K562 (cell line): ENCODE data around the gene LBHD2. TPM values are rescaled to one million over a fixed set of nuclear protein-coding genes. Genes with fewer than 3 reads are reported as not detected.

Experiments
- ATAC-seq: fragments of 200-7000 bp; cut with Tn5 transposase; 3 replicates; pipeline ENCODE4 v1.9.1; 2020; ENCODE audit warnings: moderate library complexity
- BruUV-seq: library from RNA; stranded (reverse); fragments of 400-500 nt; replicated peaks from 2 replicates; lab custom pipeline; 2021; lab: Mats Ljungman, UMichigan
- CTCF ChIA-PET: fragments of 300-600 bp; formaldehyde crosslinking; extraction: SDS; loops from one replicate; lab custom pipeline; 2021; ENCODE audit warnings: low intra/inter-chr PET ratio; lab: Yijun Ruan, JAX
- POLR2A ChIA-PET: fragments of 300-600, 350-650 bp; sonication (Branson Sonifier 250); formaldehyde crosslinking; extraction: SDS; loops from one replicate; lab custom pipeline; 2021; ENCODE audit warnings: antibody characterized with exemption, inconsistent platforms; lab: Yijun Ruan, JAX
- DNase-seq, 4 experiments: peaks; one replicate each; pipeline versions ENCODE4 v3.0.0 to v3.0.0-alpha.2; 2011 to 2018; ENCODE audit warnings: low spot score in 3 of 4, mixed read lengths in 3 of 4; ENCODE audit errors: extremely low read depth in 1 of 4
- FAIRE-seq: peaks from 2 replicates; lab custom pipeline; 2011; peaks lifted over from hg19 to GRCh38; lab: Jason Lieb, UNC
- H2AFZ ChIP-seq: 2 replicates; pipeline ENCODE4 v1.6.0; 2011; ENCODE audit warnings: low read depth, low read length, control low read depth, inconsistent platforms
- H3K27ac ChIP-seq: fragments of 200-600 bp; 3 replicates; pipeline ENCODE4 v1.8.0; 2011; ENCODE audit warnings: low read depth, mild to moderate bottlenecking, control low read depth, inconsistent platforms, low read length, moderate library complexity, mixed read lengths; ENCODE audit errors: extremely low read depth
- H3K27me3 ChIP-seq, 2 experiments: fragments of 300-600 bp in 1 of 2; 2 replicates in 1 of 2; 3 replicates in 1 of 2; pipeline versions ENCODE4 v1.6.0 to v1.8.0; 2011; ENCODE audit warnings: inconsistent platforms in 2 of 2, low read length in 2 of 2, mild to moderate bottlenecking in 1 of 2, mixed read lengths in 1 of 2, moderate library complexity in 1 of 2; ENCODE audit not compliant: control insufficient read depth in 2 of 2, insufficient read depth in 2 of 2
- H3K36me3 ChIP-seq: fragments of 300-600 bp; 3 replicates; pipeline ENCODE4 v1.8.0; 2011; ENCODE audit warnings: mild to moderate bottlenecking, low read length, inconsistent platforms; ENCODE audit not compliant: control insufficient read depth, insufficient read depth
- H3K4me1 ChIP-seq, 2 experiments: fragments of 200-600 bp in 1 of 2; replicated peaks in 1 of 2; 2 replicates in 1 of 2; 3 replicates in 1 of 2; pipeline versions ENCODE4 v1.5.1 to v1.8.0; 2011; ENCODE audit warnings: inconsistent platforms in 2 of 2, low read length in 2 of 2, mild to moderate bottlenecking in 1 of 2, mixed read lengths in 1 of 2, moderate library complexity in 1 of 2; ENCODE audit not compliant: control insufficient read depth in 2 of 2, insufficient read depth in 2 of 2
- H3K4me2 ChIP-seq: 2 replicates; pipeline ENCODE4 v1.6.1; 2011; ENCODE audit warnings: low read length, control low read depth, inconsistent platforms, mixed read lengths; ENCODE audit not compliant: insufficient read depth
- H3K4me3 ChIP-seq: fragments of 200-600 bp; sonication (generic), shearing (Covaris generic); 2 replicates; pipeline ENCODE4 v1.5.1; 2016; ENCODE audit warnings: control low read depth, inconsistent platforms
- H3K79me2 ChIP-seq: fragments of 200-600 bp; 3 replicates; pipeline ENCODE4 v1.8.0; 2011; ENCODE audit warnings: low read length, inconsistent platforms; ENCODE audit not compliant: control insufficient read depth, insufficient read depth
- H3K9ac ChIP-seq, 2 experiments: 2 replicates each; pipeline versions ENCODE4 v1.6.0 to v1.6.1; 2011; ENCODE audit warnings: low read depth in 2 of 2, low read length in 2 of 2, control low read depth in 1 of 2, inconsistent platforms in 1 of 2, mild to moderate bottlenecking in 1 of 2, mixed read lengths in 1 of 2; ENCODE audit not compliant: insufficient read depth in 1 of 2
- H3K9me1 ChIP-seq: one replicate; pipeline ENCODE4 v1.6.0; 2011; ENCODE audit warnings: inconsistent platforms, mild to moderate bottlenecking, low read length, moderate library complexity; ENCODE audit not compliant: control insufficient read depth, insufficient read depth
- H3K9me3 ChIP-seq: replicated peaks from 2 replicates; pipeline ENCODE4 v1.5.1; 2011; ENCODE audit warnings: low read depth, low read length, inconsistent platforms; ENCODE audit not compliant: control insufficient read depth, insufficient read depth
- H4K20me1 ChIP-seq: replicated peaks from 2 replicates; pipeline ENCODE4 v1.6.1; 2011; ENCODE audit warnings: low read length, inconsistent platforms, mixed read lengths; ENCODE audit not compliant: control insufficient read depth, insufficient read depth
- ARID1B ChIP-seq: fragments of 450-650 bp; IDR thresholded peaks from 2 replicates; pipeline ENCODE4 v1.6.1; 2016; ENCODE audit warnings: antibody characterized with exemption, mild to moderate bottlenecking, inconsistent platforms
- GABPB1 ChIP-seq: sonication (generic); formaldehyde crosslinking; IDR thresholded peaks from 2 replicates; pipeline ENCODE4 v1.8.0; 2022; ENCODE audit warnings: mild to moderate bottlenecking, missing genetic modification reagents
- NCOA4 ChIP-seq: fragments of 450-650 bp; IDR thresholded peaks from 2 replicates; pipeline ENCODE4 v1.6.1; 2018; ENCODE audit warnings: mild to moderate bottlenecking; ENCODE audit not compliant: partially characterized antibody
- NR2C1 ChIP-seq, 2 experiments: fragments of 450-650 bp; IDR thresholded peaks; 2 replicates each; pipeline ENCODE4 v1.6.1; 2017; ENCODE audit warnings: mild to moderate bottlenecking in 2 of 2, antibody characterized with exemption in 1 of 2, inconsistent platforms in 1 of 2, missing compliant biosample characterization in 1 of 2, missing genetic modification characterization in 1 of 2
- POLR2AphosphoS2 ChIP-seq: IDR thresholded peaks from 2 replicates; pipeline ENCODE4 v1.6.1; 2012; ENCODE audit warnings: low read length, improper control_type of control experiment
- PPARD ChIP-seq: fragments of 250-450 bp; sonication (Bioruptor Pico); IDR thresholded peaks from 2 replicates; pipeline ENCODE4 v1.8.0; 2022; ENCODE audit warnings: inconsistent platforms, mild to moderate bottlenecking, moderate library complexity
- TCFL5 ChIP-seq: fragments of 250-450 bp; sonication (Bioruptor Pico); conservative IDR thresholded peaks from 2 replicates; pipeline ENCODE4 v1.6.1; 2021; ENCODE audit warnings: mild to moderate bottlenecking, moderate library complexity, matching md5 sums
- ZNF324 ChIP-seq: fragments of 250-450 bp; sonication (Bioruptor Pico); IDR thresholded peaks from 2 replicates; pipeline ENCODE4 v1.4.0; 2020; ENCODE audit warnings: mild to moderate bottlenecking
- WGBS: fragments of 100-300 bp; shearing (Covaris generic); methylation state at CpG from one replicate; pipeline ENCODE4 v1.1.6; 2016; ENCODE audit warnings: low coverage, mixed read lengths; ENCODE audit not compliant: insufficient coverage; ENCODE audit errors: missing lambda C conversion rate; 5-methylcytosine and 5-hydroxymethylcytosine counted together
- in situ Hi-C: fragments of 300-500 bp; cut with MboI; formaldehyde crosslinking; loops from 4 replicates; pipeline ENCODE4 v1.15.0; 2018; ENCODE audit warnings: inconsistent platforms, mixed read lengths
- intact Hi-C: fragments of 100-400 bp; cut with micrococcal nuclease; formaldehyde crosslinking; loops from 2 replicates; pipeline ENCODE4 v1.14.2; 2022
- polyA plus RNA-seq, 8 experiments: library from polyadenylated mRNA; depleted of rRNA in 4 of 8; stranded (reverse) in 5 of 8; unstranded in 3 of 8; fragments of >200 nt; fragmentation: Nextera tagmentation in 2 of 8; fragmentation: Illumina TruSeq in 1 of 8; extraction: Ambion mirVana in 2 of 8; extraction: Trizol in 1 of 8; gene quantifications; 2 replicates each; pipeline versions ENCODE4 v1.2.1 to v1.2.3, GENCODE V29; 2011 to 2014; ENCODE audit warnings: inconsistent platforms in 1 of 8, missing spikeins in 1 of 8
- total RNA-seq, 7 experiments: library from RNA; depleted of rRNA in 6 of 7; stranded (reverse); fragments of >200 nt in 6 of 7; fragmentation: Illumina TruSeq in 2 of 7; extraction: Trizol in 2 of 7; gene quantifications; 2 replicates each; pipeline versions ENCODE4 v1.2.1 to v1.2.3, GENCODE V29; 2011 to 2021; ENCODE audit warnings: low replicate concordance in 1 of 7
- TF ChIP-seq, protein P1 (sequence below), 2 experiments: fragments of 200-800 bp in 1 of 2; sonication (Bioruptor generic) in 1 of 2; sonication (generic) in 1 of 2; formaldehyde crosslinking in 1 of 2; IDR thresholded peaks in 1 of 2; conservative IDR thresholded peaks in 1 of 2; 2 replicates each; pipeline versions ENCODE4 v1.5.0 to v1.6.1; 2016 to 2020; ENCODE audit warnings: missing compliant biosample characterization in 1 of 2, missing genetic modification characterization in 1 of 2, missing genetic modification reagents in 1 of 2
- TF ChIP-seq, protein P2 (sequence below): fragments of 250-450 bp; sonication (Bioruptor Pico); IDR thresholded peaks from 2 replicates; pipeline ENCODE4 v1.5.1; 2021; ENCODE audit warnings: mild to moderate bottlenecking

The LBHD2 gene
- total and polyA plus RNA-seq, 9 of the 15 experiments (the other 6 are each of a cell fraction or from before 2014, with no cell fraction given) = not detected

DNA sequence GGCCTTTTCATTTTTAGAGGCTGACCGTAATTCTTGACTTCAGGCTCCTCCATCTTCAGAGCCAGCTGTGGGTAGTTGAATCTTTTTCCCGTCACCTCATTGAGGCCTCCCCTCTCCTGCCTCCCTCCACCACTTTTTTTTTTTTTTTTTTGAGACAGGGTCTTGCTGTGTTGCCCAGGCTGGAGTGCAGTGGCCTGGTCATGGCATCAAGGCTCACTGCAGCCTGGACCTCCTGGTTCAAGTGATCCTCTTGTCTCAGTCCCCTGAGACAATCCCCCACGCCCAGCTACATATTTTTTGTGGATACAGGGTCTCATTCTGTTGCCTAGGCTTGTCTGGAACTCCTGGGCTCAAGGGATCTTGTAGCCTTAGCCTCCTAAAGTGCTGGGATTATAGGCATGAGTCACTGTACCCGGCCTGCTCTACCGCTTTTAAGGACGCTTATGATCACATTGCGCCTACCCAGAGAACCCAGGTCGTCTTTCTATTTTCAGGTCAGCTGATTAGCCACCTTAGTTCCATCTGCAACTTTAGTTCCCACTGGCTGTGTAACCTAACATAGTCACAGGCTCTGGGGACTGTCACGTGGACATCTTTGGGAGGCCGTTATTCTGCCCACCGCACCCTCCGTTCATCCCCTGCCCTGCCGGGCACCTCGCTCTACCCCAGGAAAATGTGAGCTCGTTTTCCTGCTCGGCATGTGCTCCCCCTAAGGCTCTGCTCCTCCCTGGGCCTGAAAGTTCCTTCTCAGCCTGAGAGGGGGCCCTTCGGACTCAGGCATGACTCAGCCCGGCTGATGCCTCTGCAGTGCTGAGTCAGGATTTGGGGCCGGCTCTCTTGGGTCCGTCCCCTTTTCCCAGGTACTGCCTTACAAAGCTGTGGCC lies 52.6 kb downstream of the LBHD2 start:
- peaks cover 40% of the 10 kb centered on the region; the same call in 2 of the 3 replicates for H3K36me3 ChIP-seq
- ATAC-seq (peak; percentile 93), FAIRE-seq (peak; percentile 91), DNase-seq (peak; percentile 71 to 78 (median 73))
- H3K79me2 ChIP-seq = no peaks in the 10 kb centered on the region
- H3K4me1 ChIP-seq = peaks cover 21 to 42% of the 10 kb centered on the region in 2 experiments; a peak in 4 of 5 replicates
- peak overlapping the region; percentile 73 to 81; a peak in 3 of 4 replicates for H3K9ac ChIP-seq
- H3K9me3 ChIP-seq = no peaks in the 10 kb centered on the region
- peak overlapping the region; percentile 87 for H2AFZ ChIP-seq
- in situ Hi-C loops = no loop called here
- H3K27me3 ChIP-seq = no peaks in the 10 kb centered on the region
- no peaks in the 10 kb centered on the region for H3K9me1 ChIP-seq
- H3K4me2 ChIP-seq = peak overlapping the region; percentile 54
- no peak overlapping the region for H3K4me3 ChIP-seq
- POLR2A ChIA-PET = interaction anchor here (0.6 to 3.0 kb wide), 9 partner anchors 10 to 209 kb away, joined by 3 to 15 read pairs (median 4); partner anchors contain the start of gene EIF5
- no peaks in the 10 kb centered on the region for H4K20me1 ChIP-seq
- CTCF ChIA-PET = no interaction called here
- intact Hi-C loops = no loop called here
- peak overlapping the region; percentile 82 for H3K27ac ChIP-seq
- 17% methylated on average over 18 of the region's 20 CpGs for WGBS
- BruUV-seq = TSS peak; percentile 41
- no peak for TF ChIP-seq PPARD (CRISPR knock-in tag)
- TF ChIP-seq ARID1B = peak; percentile 60
- TF ChIP-seq TCFL5 (CRISPR knock-in tag) = no peak
- TF ChIP-seq, protein P1, sequence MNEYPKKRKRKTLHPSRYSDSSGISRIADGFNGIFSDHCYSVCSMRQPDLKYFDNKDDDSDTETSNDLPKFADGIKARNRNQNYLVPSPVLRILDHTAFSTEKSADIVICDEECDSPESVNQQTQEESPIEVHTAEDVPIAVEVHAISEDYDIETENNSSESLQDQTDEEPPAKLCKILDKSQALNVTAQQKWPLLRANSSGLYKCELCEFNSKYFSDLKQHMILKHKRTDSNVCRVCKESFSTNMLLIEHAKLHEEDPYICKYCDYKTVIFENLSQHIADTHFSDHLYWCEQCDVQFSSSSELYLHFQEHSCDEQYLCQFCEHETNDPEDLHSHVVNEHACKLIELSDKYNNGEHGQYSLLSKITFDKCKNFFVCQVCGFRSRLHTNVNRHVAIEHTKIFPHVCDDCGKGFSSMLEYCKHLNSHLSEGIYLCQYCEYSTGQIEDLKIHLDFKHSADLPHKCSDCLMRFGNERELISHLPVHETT (CRISPR knock-in tag; conservative IDR thresholded peaks at IDR 0.05 in 1 of 2, IDR thresholded peaks at IDR 0.05 in 1 of 2) = peak in 1 of 2 experiments; percentile 74; a peak in 2 of 4 replicates
- TF ChIP-seq NCOA4 = no peak
- no peak for TF ChIP-seq NR2C1 (IDR thresholded peaks at IDR 0.05)
- peak; percentile 40; the same call in 1 of the 2 replicates for TF ChIP-seq NR2C1 (tag; IDR thresholded peaks at IDR 0.05)
- TF ChIP-seq, protein P2, sequence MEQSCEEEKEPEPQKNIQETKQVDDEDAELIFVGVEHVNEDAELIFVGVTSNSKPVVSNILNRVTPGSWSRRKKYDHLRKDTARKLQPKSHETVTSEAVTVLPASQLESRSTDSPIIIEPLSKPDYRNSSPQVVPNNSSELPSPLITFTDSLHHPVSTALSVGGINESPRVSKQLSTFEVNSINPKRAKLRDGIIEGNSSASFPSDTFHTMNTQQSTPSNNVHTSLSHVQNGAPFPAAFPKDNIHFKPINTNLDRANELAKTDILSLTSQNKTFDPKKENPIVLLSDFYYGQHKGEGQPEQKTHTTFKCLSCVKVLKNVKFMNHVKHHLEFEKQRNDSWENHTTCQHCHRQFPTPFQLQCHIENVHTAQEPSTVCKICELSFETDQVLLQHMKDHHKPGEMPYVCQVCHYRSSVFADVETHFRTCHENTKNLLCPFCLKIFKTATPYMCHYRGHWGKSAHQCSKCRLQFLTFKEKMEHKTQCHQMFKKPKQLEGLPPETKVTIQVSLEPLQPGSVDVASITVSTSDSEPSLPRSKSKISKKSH (CRISPR knock-in tag) = no peak
- TF ChIP-seq ZNF324 = no peak
- TF ChIP-seq POLR2AphosphoS2 = no peak
- TF ChIP-seq GABPB1 (CRISPR knock-in tag) = no peak
